Spleen (tissue), 11 donors: ENCODE results near the gene RBP7. TPM values are rescaled to one million over a fixed set of nuclear protein-coding genes. Genes with fewer than 3 reads are reported as not detected.

ENCODE experiments used
- DNase-seq: peaks from one replicate; pipeline ENCODE4 v3.0.0-alpha.2; 2020
- H3K27ac ChIP-seq, 8 donors: fragments of 200-600 bp; sonication (generic) in 7 of 8; 1 replicate in 4 of 8; 2 replicates in 4 of 8; pipeline versions ENCODE4 v1.5.0 to v1.8.0; 2016 to 2021; ENCODE audit warnings: inconsistent platforms in 4 of 8, mild to moderate bottlenecking in 4 of 8, moderate library complexity in 1 of 8
- H3K27me3 ChIP-seq, 7 donors: fragments of 200-600 bp; sonication (generic) in 6 of 7; replicated peaks in 1 of 7; 1 replicate in 4 of 7; 2 replicates in 3 of 7; pipeline versions ENCODE4 v1.5.0 to v1.8.0; 2016 to 2021; ENCODE audit warnings: inconsistent platforms in 3 of 7, mild to moderate bottlenecking in 1 of 7
- H3K36me3 ChIP-seq, 6 donors: fragments of 200-600 bp; sonication (generic) in 5 of 6; 1 replicate in 4 of 6; 2 replicates in 2 of 6; pipeline versions ENCODE4 v1.5.0 to v1.8.0; 2016 to 2021; ENCODE audit warnings: inconsistent platforms in 2 of 6
- H3K4me1 ChIP-seq, 6 donors: fragments of 200-600 bp; sonication (generic) in 5 of 6; 1 replicate in 3 of 6; 2 replicates in 3 of 6; pipeline versions ENCODE4 v1.5.0 to v1.8.0; 2016 to 2021; ENCODE audit warnings: inconsistent platforms in 3 of 6
- H3K4me3 ChIP-seq, 8 donors: fragments of 200-600 bp; sonication (generic) in 7 of 8; 1 replicate in 4 of 8; 2 replicates in 4 of 8; pipeline versions ENCODE4 v1.5.0 to v1.8.0; 2016 to 2021; ENCODE audit warnings: inconsistent platforms in 4 of 8, mild to moderate bottlenecking in 4 of 8, moderate library complexity in 2 of 8
- H3K9me3 ChIP-seq, 8 donors: fragments of 200-600 bp; sonication (generic) in 7 of 8; 1 replicate in 4 of 8; 2 replicates in 4 of 8; pipeline versions ENCODE4 v1.5.0 to v1.8.0; 2016 to 2021; ENCODE audit warnings: inconsistent platforms in 4 of 8
- CTCF ChIP-seq, 11 experiments: fragments of 200-600 bp in 7 of 11; fragments of 450-650 bp in 4 of 11; sonication (generic) in 4 of 11; IDR thresholded peaks in 8 of 11; conservative IDR thresholded peaks in 3 of 11; 1 replicate in 7 of 11; 2 replicates in 4 of 11; pipeline versions ENCODE4 v1.4.0 to v1.8.0; 2016 to 2021; ENCODE audit warnings: antibody characterized with exemption in 11 of 11, inconsistent platforms in 4 of 11, mild to moderate bottlenecking in 1 of 11
- POLR2A ChIP-seq, 3 donors: fragments of 450-650 bp; IDR thresholded peaks; one replicate each; pipeline ENCODE4 v1.5.1; 2017; ENCODE audit warnings: antibody characterized with exemption in 3 of 3, mild to moderate bottlenecking in 1 of 3
- POLR2AphosphoS5 ChIP-seq, 3 donors: sonication (generic); formaldehyde crosslinking; IDR thresholded peaks; one replicate each; pipeline ENCODE4 v1.5.1; 2017; ENCODE audit warnings: antibody characterized with exemption in 3 of 3
- WGBS, 5 donors: extraction: QIAGEN DNeasy Blood & Tissue Kit in 3 of 5; methylation state at CpG; one replicate each; pipeline versions ENCODE4 v1.1.5 to v1.1.7; 2013 to 2018; 5-methylcytosine and 5-hydroxymethylcytosine counted together
- intact Hi-C: fragments of 100-400 bp; cut with DNase I; formaldehyde crosslinking; loops from one replicate; pipeline ENCODE4 v1.15.0; 2023; ENCODE audit warnings: low total_unique reads
- polyA plus RNA-seq, 3 donors: library from polyadenylated mRNA; stranded (reverse); fragments of 200-250 nt; gene quantifications; one replicate each; pipeline ENCODE4 v1.2.1, GENCODE V29; 2013
- total RNA-seq, 7 donors: library from RNA; depleted of rRNA in 3 of 7; stranded (reverse); fragments of >200 nt in 3 of 7; fragmentation: NEBNext Ultra II Directional in 4 of 7; extraction: Animal tissue kit (Norgen Biotek cat#: 25700) in 4 of 7; gene quantifications; one replicate each; pipeline versions ENCODE4 v1.1.0 to v1.2.1, GENCODE V29; 2016 to 2021
- donor health status: healthy with polysubstance abuse.
- donor health status: DM: no; HTN: no; CAD: no; lungs with moderate emphysema.
- donor health status: DM: no; HTN: no; CAD: no.
- donor health status: Bipolar disorder and iron deficiency.
- donor health status: healthy.
- donor health status: DM: no; HTN: no; CAD: no.
- donor health status: DM: yes; HTN: yes; CAD: no.

The RBP7 gene
- total and polyA plus RNA-seq, 10 donors, result 21.1 to 161 (median 65.5) TPM

GRCh38 chr1:10045480-10046355 lies 48.7 kb downstream of the RBP7 start:
- no peak for TF ChIP-seq POLR2A (IDR thresholded peaks at IDR 0.05)
- TF ChIP-seq POLR2AphosphoS5 (IDR thresholded peaks at IDR 0.05), result no peak
- no peak for TF ChIP-seq CTCF (IDR thresholded peaks at IDR 0.05 in 8 of 11, conservative IDR thresholded peaks at IDR 0.05 in 3 of 11)
- H3K9me3 ChIP-seq, result no peaks in the 10 kb centered on the region
- intact Hi-C loops, result no loop called here
- H3K36me3 ChIP-seq, result peaks cover 0 to 89% (median 14%) of the 10 kb centered on the region in 6 donors
- no peaks in the 10 kb centered on the region for H3K27me3 ChIP-seq
- WGBS, 5 donors, result 88 to 92% (median 91%) methylated on average over 8 of the region's 8 CpGs
- H3K4me1 ChIP-seq, result peaks cover 0 to 41% (median 22%) of the 10 kb centered on the region in 6 donors
- no peak overlapping the region for H3K4me3 ChIP-seq
- DNase-seq, result no peak
- no peak overlapping the region for H3K27ac ChIP-seq

DNA sequence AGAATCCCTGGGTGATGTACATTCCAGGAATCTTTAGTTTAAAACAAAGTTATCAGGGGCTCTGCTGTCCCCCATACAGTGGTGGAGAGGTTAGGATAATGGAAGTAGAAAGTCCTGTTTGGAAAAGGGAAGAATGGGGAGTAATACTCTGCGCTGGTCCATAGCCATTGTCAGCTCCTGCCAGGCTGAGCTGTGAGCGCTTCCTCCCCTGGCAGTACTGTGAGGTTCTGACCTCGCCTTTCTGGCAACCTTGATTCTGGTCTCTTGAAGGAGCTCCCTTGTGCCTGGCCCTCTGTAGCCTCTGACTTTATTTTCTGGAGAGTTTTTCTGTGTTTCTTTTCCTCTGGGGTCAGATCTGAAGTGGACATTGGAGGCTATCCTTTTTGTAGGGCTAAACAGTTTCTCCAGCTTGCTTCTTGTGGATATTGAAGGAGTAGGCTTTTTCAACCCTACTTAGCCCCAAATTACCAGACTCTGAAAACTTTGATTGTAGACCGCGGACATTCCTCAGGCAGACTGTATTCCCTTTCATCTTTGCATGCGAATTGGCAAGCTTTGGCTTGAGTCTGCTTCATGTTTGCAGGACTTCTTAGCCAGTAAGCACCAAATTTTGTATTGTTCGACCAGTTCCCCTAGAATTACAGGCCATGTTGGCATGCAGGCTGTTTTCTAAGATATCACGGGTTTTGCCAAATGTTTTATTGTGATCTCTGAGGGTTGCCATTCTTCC lies 49.5 kb downstream of the RBP7 start:
- DNase-seq, result no peak
- Histone ChIP-seq H3K27ac (no peak overlapping the region), H3K9me3 (no peaks in the 10 kb centered on the region), H3K4me1 (peaks cover 0 to 41% (median 21%) of the 10 kb centered on the region in 6 donors), H3K4me3 (no peak overlapping the region), H3K27me3 (no peaks in the 10 kb centered on the region), H3K36me3 (peaks cover 0 to 89% (median 18%) of the 10 kb centered on the region in 6 donors)
- TF ChIP-seq POLR2AphosphoS5 (IDR thresholded peaks at IDR 0.05), result no peak
- TF ChIP-seq CTCF (IDR thresholded peaks at IDR 0.05 in 8 of 11, conservative IDR thresholded peaks at IDR 0.05 in 3 of 11), result no peak
- no peak for TF ChIP-seq POLR2A (IDR thresholded peaks at IDR 0.05)
- intact Hi-C loops, result no loop called here
- 79 to 92% (median 91%) methylated on average over 8 of the region's 8 CpGs for WGBS, 5 donors

GRCh38 chr1:10048601-10049000 lies 51.6 kb downstream of the RBP7 start:
- Histone ChIP-seq H3K27me3 (no peaks in the 10 kb centered on the region), H3K4me1 (peaks cover 0 to 35% (median 21%) of the 10 kb centered on the region in 6 donors), H3K36me3 (peaks cover 0 to 89% (median 12%) of the 10 kb centered on the region in 6 donors), H3K4me3 (no peak overlapping the region), H3K9me3 (no peaks in the 10 kb centered on the region), H3K27ac (no peak overlapping the region)
- WGBS, 5 donors, result 89 to 99% (median 91%) methylated on average over 3 of the region's 3 CpGs
- intact Hi-C loops, result no loop called here
- DNase-seq, result no peak
- TF ChIP-seq CTCF (IDR thresholded peaks at IDR 0.05 in 8 of 11, conservative IDR thresholded peaks at IDR 0.05 in 3 of 11), result no peak
- TF ChIP-seq POLR2AphosphoS5 (IDR thresholded peaks at IDR 0.05), result no peak
- TF ChIP-seq POLR2A (IDR thresholded peaks at IDR 0.05), result no peak

DNA sequence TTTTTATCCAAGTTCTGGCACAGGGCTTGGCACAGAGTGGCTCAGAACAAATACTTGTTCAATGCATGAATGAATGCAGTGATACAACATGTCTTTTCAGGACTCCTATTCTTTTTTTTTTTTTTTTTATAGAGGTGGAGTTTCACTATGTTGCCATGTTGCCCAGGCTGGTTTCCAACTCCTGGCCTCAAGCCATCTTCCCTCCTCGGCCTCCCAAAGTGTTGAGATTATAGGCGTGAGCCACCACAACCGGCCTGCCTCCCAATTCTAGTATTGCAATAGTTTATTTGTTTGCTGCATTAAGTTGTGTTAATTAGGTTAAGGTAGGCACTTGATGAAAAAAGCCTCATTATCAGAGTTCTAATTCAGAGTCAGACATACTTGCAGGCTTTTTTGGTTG lies 53.6 kb downstream of the RBP7 start:
- no peak overlapping the region for H3K4me3 ChIP-seq
- no peaks in the 10 kb centered on the region for H3K27me3 ChIP-seq
- no peak for DNase-seq
- peaks cover 0 to 21% (median 13%) of the 10 kb centered on the region in 6 donors for H3K4me1 ChIP-seq
- 91 to 94% (median 93%) methylated on average over 3 of the region's 3 CpGs for WGBS, 5 donors
- H3K36me3 ChIP-seq, result peaks cover 0 to 76% (median 10%) of the 10 kb centered on the region in 6 donors
- H3K27ac ChIP-seq, result no peak overlapping the region
- no peaks in the 10 kb centered on the region for H3K9me3 ChIP-seq
- intact Hi-C loops, result no loop called here
- TF ChIP-seq CTCF (IDR thresholded peaks at IDR 0.05 in 8 of 11, conservative IDR thresholded peaks at IDR 0.05 in 3 of 11), result no peak
- no peak for TF ChIP-seq POLR2A (IDR thresholded peaks at IDR 0.05)
- no peak for TF ChIP-seq POLR2AphosphoS5 (IDR thresholded peaks at IDR 0.05)
